Fibroblast of the conjunctiva (primary cell): ENCODE measurements around the gene LYZL6.

Experiments
- DNase-seq: peaks from one replicate; pipeline ENCODE4 v3.0.0-alpha.2; 2010; ENCODE audit warnings: low read depth

The LYZL6 gene

GRCh38 chr17:35943537-35943936 is at the start of gene LYZL6:
TSS of gene LYZL6 (minus strand) at chr17:35943713. CDS start at chr17:35939356, 4,357 bp downstream.
- DNase-seq = no peak

GRCh38 chr17:35991075-35991474 is 47.6 kb upstream of the LYZL6 start:
- DNase-seq = no peak

- DNase-seq = no peak
Measured at GRCh38 chr17:35988164-35988563, 44.7 kb upstream of the LYZL6 start.

- DNase-seq = no peak
Measured at GRCh38 chr17:35986643-35987042, 43.1 kb upstream of the LYZL6 start, which contains the start of gene CCL14. TSS of gene CCL14 (minus strand) at chr17:35986729. CDS start at chr17:35986649, 80 bp downstream.

- no peak for DNase-seq
Measured at GRCh38 chr17:35984140-35984539, 40.6 kb upstream of the LYZL6 start.

- no peak for DNase-seq
Measured at GRCh38 chr17:35982409-35983191, 39.1 kb upstream of the LYZL6 start.

GRCh38 chr17:35981908-35982330 is 38.4 kb upstream of the LYZL6 start:
- no peak for DNase-seq

GRCh38 chr17:35981246-35981645 is 37.7 kb upstream of the LYZL6 start, which contains the start of gene CCL16:
TSS of gene CCL16 (minus strand) at chr17:35981497. CDS start at chr17:35981420, 77 bp downstream.
- DNase-seq = no peak

GRCh38 chr17:35978346-35978745 is 34.8 kb upstream of the LYZL6 start:
- no peak for DNase-seq

GRCh38 chr17:35977509-35977908 is 34.0 kb upstream of the LYZL6 start:
- no peak for DNase-seq

- no peak for DNase-seq
Measured at GRCh38 chr17:35973333-35974260, 30.1 kb upstream of the LYZL6 start.

- DNase-seq = no peak
Measured at GRCh38 chr17:35972945-35973332, 29.4 kb upstream of the LYZL6 start.

- DNase-seq = no peak
Measured at GRCh38 chr17:35972535-35972934, 29.0 kb upstream of the LYZL6 start.

- DNase-seq = no peak
Measured at GRCh38 chr17:35972066-35972465, 28.6 kb upstream of the LYZL6 start.

GRCh38 chr17:35969558-35970380 is 26.3 kb upstream of the LYZL6 start:
- DNase-seq = peak; percentile 63

GRCh38 chr17:35968520-35969054 is 25.1 kb upstream of the LYZL6 start:
- DNase-seq = no peak

GRCh38 chr17:35965272-35965671 is 21.8 kb upstream of the LYZL6 start:
- no peak for DNase-seq

GRCh38 chr17:35963663-35964062 is 20.1 kb upstream of the LYZL6 start:
- DNase-seq = no peak

- DNase-seq = no peak
Measured at GRCh38 chr17:35953720-35954119, 10.2 kb upstream of the LYZL6 start.

GRCh38 chr17:35949401-35949800 is 5.9 kb upstream of the LYZL6 start:
- no peak for DNase-seq

GRCh38 chr17:35948092-35948491 is 4.6 kb upstream of the LYZL6 start:
- DNase-seq = no peak

GRCh38 chr17:35947156-35947585 is 3.7 kb upstream of the LYZL6 start:
- peak; percentile 9 for DNase-seq
